GM19467 (cell line): ENCODE data around the gene CASK.
"Not testable (repeated sequence)": the region's sequence is repeated elsewhere in the genome, so short reads cannot be mapped to it uniquely, and the experiment has no call there.

Source experiments
- ATAC-seq: cut with Tn5 transposase; IDR thresholded peaks from one replicate; pipeline ENCODE4 v1.9.1; 2021; ENCODE audit warnings: mild to moderate bottlenecking, moderate library complexity; ENCODE audit not compliant: unreplicated experiment

CASK gene

GRCh38 chrX:41737065-41737464 lies 186.3 kb downstream of the CASK start:
- no peak for ATAC-seq

- peak; percentile 34 for ATAC-seq
Observed at GRCh38 chrX:41734530-41734929, 188.8 kb downstream of the CASK start.

GRCh38 chrX:41733939-41734338 lies 189.4 kb downstream of the CASK start:
- ATAC-seq: peak; percentile 95

GRCh38 chrX:41732260-41732659 lies 191.1 kb downstream of the CASK start:
- no peak for ATAC-seq

- no peak for ATAC-seq
Observed at GRCh38 chrX:41730081-41730480, 193.3 kb downstream of the CASK start.

GRCh38 chrX:41728125-41728524 lies 195.2 kb downstream of the CASK start:
- ATAC-seq: no peak

GRCh38 chrX:41723826-41724225 lies 199.5 kb downstream of the CASK start, which contains the start of gene GPR82:
Gene GPR82, plus strand, starts transcription at chrX:41724181. Its CDS starts 2,846 bp downstream, at chrX:41727027.
- no peak for ATAC-seq

- no peak for ATAC-seq
Observed at GRCh38 chrX:41722816-41723618, 200.3 kb downstream of the CASK start.

- no peak for ATAC-seq
Observed at GRCh38 chrX:41722214-41722613, 201.1 kb downstream of the CASK start.

- no peak for ATAC-seq
Observed at GRCh38 chrX:41721590-41721989, 201.8 kb downstream of the CASK start.

GRCh38 chrX:41720125-41720779 lies 203.1 kb downstream of the CASK start:
- ATAC-seq: peak; percentile 84

- ATAC-seq: not testable (repeated sequence)
Observed at GRCh38 chrX:41719610-41720009, 203.7 kb downstream of the CASK start.

GRCh38 chrX:41718481-41719235 lies 204.7 kb downstream of the CASK start:
- ATAC-seq: no peak

GRCh38 chrX:41716767-41717473 lies 206.4 kb downstream of the CASK start:
- ATAC-seq: no peak

GRCh38 chrX:41716222-41716621 lies 207.1 kb downstream of the CASK start:
- no peak for ATAC-seq

- ATAC-seq: no peak
Observed at GRCh38 chrX:41711021-41711667, 212.2 kb downstream of the CASK start.

GRCh38 chrX:41708486-41708885 lies 214.9 kb downstream of the CASK start:
- no peak for ATAC-seq

- ATAC-seq: no peak
Observed at GRCh38 chrX:41707218-41707617, 216.1 kb downstream of the CASK start.

- ATAC-seq: peak; percentile 80
Observed at GRCh38 chrX:41705680-41706374, 217.5 kb downstream of the CASK start.

GRCh38 chrX:41705042-41705441 lies 218.3 kb downstream of the CASK start:
- ATAC-seq: no peak
